IPS-18c (cell line): ENCODE measurements around the gene LRRC8E.
"Not testable (repeated sequence)": the region's sequence is repeated elsewhere in the genome, so short reads cannot be mapped to it uniquely, and the experiment has no call there.

Source experiments
- H3K4me3 ChIP-seq: 2 replicates; pipeline ENCODE4 v1.7.0; 2013; ENCODE audit warnings: low read depth, mild to moderate bottlenecking, low read length, moderate library complexity; ENCODE audit not compliant: insufficient read depth
- H3K9me3 ChIP-seq: one replicate; pipeline ENCODE4 v1.6.1; 2013; ENCODE audit warnings: mild to moderate bottlenecking, low read length, moderate library complexity; ENCODE audit not compliant: control insufficient read depth, insufficient read depth

LRRC8E gene

DNA sequence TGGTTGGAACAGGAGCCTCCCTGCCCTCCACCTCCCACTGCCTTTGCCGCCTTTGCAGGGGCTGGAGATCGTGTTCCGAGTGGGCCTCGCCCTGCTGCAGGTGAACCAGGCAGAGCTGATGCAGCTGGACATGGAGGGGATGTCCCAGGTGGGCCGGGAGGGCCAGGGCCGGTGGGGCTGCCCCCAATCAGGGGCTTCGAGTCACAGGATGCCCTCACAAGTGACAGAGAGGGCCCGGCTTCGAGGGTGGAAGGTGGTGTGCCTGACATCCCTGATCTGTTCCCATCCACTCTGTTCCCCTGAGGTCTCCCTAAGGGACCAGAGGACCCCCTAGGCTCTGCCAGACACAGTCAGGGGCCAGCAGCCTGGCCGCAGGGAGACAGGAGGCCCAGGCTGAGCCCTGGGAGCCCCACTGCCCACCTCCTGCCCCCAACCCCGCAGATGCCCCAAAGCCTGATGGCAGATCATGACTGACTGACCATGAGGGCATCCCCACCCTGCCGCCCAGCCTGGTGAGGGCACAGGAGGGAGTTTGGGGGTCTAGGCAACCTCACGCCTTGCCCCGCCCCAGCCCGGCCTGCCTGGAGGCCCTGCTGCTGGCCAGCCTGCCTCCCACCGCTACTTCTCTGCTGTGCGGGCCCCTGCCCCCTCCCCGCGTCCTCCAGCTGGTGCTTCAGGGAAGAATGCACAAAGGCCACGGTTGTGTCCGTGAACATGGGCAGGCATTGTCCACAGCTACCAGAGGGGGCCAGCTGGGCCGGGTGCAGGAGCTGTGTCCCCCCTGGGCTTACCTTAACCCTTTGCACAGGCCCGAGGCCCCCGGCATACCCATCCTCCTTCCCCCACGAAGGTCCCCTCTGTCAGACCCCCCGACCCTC lies 36.4 kb upstream of the LRRC8E start:
- Histone ChIP-seq H3K9me3 (no peaks in the 10 kb centered on the region), H3K4me3 (no peak overlapping the region)

DNA sequence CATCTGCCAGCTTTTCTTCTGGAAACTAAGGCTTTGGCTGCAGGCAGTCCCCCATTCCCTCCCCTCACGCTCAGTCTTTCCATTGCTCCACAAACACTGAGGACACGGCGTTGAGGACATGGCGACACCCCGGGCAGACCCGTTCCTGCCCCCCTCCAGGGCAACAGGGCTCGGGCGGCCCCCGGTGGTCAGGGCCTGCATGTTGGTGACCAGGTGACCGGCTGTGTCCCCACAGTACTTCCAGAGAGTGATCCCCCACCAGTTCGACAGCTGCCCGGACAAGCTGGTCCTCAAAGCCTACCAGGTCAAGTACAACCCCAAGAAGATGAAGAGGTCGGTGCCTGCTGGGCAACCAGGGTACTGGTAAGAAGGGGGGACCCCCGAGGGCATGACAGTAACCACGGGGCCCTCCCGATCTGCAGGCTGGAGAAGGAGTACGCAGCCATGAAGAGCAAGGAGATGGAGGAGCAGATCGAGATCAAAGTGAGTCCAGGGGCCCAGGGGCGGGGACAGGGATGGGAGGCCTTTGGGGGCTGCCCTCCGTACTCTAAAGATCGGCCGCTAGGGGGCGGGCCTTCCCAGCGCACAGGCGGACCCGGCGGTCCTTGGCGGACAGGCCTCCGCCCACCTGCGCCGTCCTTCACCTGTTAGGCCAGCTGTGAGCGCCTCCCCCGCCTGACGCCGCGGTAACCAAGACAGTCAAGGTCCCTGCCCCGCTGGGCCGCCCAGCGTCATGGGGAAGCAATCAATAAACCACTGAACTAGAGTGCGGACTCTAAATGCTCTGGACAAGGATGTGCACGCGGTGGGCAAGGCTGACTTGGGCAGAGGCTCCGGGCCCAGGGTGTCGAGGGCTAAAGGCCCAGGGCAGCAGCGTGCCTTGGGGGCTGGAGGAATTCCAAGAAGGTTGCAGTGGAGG lies 35.2 kb upstream of the LRRC8E start:
- no peaks in the 10 kb centered on the region for H3K9me3 ChIP-seq
- peak overlapping the region; percentile 24 for H3K4me3 ChIP-seq

DNA sequence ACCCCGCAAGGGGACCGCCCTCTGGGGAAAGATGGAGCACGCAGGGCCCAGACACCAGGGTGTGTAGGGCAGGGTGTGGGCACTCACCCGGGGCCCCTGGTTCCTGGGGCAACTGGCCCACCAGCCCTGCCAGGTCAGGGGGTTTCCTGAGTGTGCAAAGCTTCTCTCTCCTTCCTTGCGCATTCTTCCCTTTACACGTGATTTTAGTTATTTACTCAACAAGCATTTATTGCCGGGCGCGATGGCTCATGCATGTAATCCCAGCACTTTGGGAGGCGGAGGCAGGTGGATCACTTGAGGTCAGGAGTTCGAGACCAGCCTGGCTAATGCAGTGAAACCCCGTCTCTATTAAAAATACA lies 34.6 kb upstream of the LRRC8E start:
- no peaks in the 10 kb centered on the region for H3K9me3 ChIP-seq
- H3K4me3 ChIP-seq = peak overlapping the region; percentile 24; the same call in 1 of the 2 replicates

DNA sequence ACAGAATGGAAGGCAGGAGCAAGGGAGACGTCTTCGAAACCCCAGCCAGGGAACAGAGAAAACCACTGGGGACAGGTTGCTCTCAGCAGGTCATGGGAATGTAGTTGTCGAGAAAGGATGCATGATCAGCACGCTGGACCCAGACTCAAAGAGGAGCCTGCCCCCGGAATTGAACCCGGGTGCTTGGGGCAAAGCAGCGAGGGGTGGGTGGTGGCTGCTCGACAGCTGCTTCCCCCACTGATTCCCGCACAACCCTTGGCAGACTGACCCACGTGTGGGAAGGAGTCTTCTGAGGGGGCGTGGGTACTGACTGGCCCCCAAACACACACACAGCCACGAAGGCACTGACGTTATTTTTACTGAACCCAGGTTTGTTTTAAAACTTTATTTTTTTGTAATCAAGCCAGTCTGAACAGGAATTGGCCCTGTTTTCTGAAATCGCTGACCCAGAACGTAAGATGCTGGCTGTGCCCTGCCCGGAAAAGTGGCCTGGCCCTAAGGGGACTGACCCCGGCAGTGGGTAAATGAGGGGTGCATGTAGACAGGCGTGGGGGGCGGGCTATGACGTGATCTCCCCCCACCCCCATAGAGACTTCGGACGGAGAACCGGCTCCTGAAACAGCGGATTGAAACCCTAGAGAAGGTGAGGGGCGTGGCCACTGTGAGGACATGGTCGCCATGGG lies 32.7 kb upstream of the LRRC8E start:
- no peak overlapping the region for H3K4me3 ChIP-seq
- H3K9me3 ChIP-seq = no peaks in the 10 kb centered on the region

DNA sequence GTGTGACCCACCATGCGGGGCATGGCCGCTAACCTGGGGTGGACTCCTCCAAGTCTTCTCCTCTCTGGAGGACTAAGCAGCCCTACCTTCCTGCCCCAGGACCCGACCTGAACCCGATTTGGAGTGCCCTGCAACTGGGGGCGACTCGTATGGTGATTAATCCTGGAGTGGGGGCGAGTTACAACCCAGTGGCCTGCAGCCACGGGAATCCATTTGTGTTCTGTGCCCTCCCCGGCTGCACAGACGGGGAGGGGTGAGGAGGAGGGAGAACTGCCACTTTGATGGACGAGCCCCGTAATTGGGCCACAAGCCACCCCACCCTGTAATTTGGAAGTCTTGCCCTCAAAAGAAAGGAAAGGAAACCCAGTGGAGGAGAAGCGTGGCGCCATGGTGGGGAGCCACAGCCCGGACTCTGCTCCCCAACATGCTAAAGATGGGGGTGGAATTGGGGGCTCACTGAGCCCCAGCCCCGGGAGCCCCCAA lies 32.2 kb upstream of the LRRC8E start:
- Histone ChIP-seq H3K4me3 (no peak overlapping the region), H3K9me3 (no peaks in the 10 kb centered on the region)

DNA sequence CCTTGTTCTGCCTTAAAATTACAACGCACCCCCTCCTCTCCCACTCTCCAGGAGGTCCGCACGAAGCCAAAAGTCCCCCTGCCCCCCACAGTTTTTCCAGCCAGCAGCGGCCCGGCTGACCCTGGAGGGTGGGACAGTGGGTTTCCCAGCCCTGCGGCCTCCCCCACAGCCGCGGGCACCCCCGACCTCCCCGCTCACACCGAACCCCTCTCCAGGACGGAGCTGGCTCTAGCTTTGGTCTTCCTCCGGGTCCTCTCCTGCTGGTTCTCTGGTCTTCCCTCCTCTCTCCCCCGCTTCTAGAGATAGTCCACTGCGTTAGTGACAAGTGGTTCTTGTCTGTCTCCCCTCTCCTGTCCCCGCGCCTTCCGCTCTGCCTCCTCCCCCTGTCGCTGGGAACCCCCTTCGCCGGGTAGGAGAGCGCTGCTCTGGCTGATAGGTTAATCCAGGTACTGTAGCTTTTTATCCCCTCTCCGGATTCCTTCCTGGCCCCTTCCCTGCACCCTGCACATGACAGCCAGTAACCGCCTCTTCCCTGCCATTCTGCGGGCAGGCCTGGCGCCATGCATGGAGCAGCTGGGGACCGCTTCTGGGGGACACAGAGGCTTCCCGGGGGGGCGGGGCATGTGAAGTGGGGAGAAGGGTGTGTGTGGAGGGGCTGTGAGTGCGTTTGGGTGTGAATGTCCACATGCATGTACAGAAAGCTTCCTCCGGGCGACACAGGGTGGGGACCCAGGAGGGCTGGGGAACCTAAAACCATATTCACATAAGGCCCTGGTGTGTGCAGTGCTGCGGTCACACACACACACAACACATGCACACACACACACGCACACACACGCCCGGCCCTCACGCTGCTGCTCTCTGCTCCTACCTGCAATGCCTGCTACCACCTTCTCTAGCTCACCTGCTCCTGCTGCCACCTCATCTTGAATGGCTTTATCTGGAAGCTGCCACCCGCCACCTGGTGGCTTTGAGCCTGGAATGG lies 31.3 kb upstream of the LRRC8E start:
- H3K9me3 ChIP-seq = no peaks in the 10 kb centered on the region

DNA sequence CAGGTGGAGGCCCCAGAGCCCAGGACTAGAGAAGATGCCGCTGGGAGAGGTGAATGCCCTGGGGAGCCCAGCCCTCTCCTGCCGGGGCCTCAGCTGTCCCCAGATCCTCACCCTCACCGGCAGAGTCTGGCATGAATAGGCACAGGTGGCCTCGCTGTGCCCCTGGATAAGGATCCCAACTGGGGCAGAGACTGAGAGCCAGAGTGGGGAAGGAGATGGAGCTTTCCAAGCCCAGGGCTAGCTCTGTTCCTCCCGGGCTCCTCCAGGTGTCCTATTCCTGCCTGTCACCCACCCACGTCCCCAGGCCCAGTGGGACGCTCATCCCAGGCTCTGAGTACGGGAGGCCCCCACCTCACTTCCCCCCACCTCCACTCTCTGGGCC lies 30.6 kb upstream of the LRRC8E start:
- Histone ChIP-seq H3K4me3 (peak overlapping the region; percentile 41; the same call in 1 of the 2 replicates), H3K9me3 (no peaks in the 10 kb centered on the region)

More for the DNA sequence above, 31.3 kb upstream of the LRRC8E start:
- no peak overlapping the region for H3K4me3 ChIP-seq

DNA sequence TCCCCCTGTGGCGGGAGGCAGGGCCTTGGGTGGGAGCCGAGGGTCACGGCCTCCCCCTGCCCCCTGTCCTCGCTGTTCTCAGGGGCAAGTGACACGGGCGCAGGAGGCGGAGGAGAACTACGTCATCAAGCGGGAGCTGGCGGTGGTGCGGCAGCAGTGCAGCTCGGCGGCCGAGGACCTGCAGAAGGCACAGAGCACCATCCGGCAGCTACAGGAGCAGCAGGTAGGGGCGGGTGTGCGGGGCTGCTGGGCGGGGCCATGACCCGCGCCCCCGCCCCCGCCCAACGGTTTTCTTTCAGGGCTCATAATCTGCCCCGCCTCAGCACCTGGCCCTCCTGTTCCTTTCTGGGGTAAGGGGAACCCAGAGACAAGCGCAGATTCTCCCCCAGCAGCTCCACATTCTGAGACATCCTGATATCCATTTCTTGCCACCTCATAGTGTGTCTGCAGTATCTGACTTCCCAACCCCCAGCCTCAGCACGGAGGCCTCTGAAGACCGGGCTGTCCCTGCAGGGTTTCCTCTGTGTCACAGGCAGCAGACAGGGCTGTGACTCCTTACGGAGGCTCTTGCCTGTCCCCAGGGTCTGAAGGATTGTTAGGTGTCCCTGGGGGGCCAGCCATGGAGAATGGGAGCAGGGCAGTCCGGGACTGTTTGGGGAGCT lies 30.1 kb upstream of the LRRC8E start:
- Histone ChIP-seq H3K9me3 (no peaks in the 10 kb centered on the region), H3K4me3 (peak overlapping the region; percentile 41; the same call in 1 of the 2 replicates)

DNA sequence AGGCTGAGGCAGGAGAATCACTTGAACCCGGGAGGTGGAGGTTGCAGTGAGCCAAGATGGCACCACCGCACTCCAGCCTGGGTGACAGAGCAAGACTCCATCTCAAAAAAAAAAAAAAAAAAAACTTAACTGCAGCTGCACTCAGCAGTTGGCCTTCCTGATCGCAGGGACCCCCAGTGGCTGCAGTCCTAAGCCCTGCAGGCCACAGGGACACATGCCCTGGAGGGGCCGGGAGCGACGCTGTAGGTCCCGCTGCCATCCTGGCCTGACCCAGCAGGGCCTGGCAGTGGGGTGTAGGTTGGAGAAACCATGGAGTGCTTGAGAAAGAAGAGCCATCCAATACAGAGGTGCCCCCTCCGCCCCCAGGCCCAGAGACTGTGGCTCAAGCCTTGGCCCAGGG lies 29.2 kb upstream of the LRRC8E start:
- not testable (repeated sequence) for H3K9me3 ChIP-seq

DNA sequence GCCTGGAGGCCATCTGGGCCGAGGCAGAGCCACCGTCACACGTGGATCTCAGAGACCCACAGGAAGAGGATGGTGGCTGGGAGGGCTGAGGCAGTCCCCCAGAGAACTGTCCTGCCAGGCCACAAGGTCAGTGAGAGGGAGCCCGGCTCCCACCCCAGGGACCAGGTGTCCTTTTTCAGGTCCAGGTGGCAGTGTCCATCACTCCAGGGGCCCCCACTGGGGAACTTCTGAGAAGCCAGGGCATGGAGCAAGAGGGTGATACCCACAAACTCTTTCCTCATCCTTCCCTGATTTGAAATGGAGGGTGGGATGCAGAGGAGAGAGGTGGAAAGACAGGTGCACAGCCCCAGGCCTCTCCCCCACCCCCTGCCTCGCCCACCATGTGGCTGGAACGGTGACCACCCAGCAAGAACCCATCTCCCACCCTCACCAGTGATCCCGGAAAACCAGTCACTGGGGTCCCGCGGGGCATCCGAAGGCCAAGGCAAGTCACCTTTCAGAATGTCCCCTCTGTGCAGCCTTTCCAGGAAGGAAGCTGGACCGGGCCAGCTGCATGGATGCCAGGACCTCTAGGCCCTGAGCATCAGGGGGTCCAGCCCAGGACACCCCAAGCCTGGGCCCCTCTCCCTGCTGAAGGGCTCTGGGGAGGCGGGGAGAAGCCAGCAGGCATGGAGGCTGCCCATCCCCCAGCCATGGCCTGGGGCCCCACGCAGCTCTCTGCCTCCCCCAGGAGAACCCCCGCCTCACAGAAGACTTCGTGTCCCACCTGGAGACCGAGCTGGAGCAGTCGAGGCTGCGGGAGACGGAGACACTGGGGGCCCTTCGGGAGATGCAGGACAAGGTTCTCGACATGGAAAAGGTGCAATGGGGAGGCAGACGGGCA lies 28.2 kb upstream of the LRRC8E start:
- Histone ChIP-seq H3K9me3 (peaks cover 2% of the 10 kb centered on the region), H3K4me3 (no peak overlapping the region)

More for the DNA sequence above, 29.2 kb upstream of the LRRC8E start:
- H3K4me3 ChIP-seq = not testable (repeated sequence)

DNA sequence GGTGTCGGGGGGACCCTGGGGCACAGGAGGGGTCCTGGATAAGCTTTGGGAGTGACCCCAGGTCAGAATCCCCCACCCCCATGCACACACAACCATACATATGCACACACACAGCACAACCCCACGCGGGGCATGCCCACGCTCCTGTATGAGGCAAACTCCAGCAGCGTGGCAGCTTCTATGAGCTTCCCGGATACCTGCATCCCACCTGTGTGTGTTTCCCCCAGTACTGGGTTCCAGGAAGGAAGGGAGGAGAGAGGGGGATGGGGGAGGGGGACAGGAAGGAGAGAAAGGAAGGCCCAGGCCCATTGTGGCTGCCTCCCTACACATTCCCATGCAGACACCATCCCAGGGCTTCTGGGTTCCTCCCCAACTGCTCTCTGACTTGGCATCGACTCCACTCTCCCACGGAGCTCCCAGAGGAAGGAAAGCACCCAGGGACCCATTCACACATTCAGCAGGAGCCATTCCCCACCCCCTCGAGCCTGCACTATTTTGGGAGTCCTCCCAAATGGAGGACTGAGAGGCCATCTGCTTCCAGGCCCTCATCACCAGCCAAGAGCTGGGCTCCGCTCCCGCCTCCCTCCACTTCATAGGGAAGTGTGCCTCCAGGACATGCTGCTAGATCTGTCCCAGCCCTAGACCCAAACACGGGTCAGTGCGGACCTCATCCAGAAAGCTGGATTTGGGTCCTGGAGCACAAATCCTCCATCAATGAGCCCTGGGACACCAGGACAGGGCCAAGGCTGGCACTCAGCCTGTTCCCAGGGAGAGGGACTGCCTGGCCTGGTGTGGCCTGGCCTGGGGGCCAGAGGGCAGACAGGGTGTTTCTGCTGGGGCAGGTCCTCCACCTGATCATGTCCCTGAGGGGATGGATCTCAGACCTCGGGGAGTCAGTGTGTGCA lies 27.3 kb upstream of the LRRC8E start:
- peaks cover 2% of the 10 kb centered on the region for H3K9me3 ChIP-seq
- H3K4me3 ChIP-seq = no peak overlapping the region

DNA sequence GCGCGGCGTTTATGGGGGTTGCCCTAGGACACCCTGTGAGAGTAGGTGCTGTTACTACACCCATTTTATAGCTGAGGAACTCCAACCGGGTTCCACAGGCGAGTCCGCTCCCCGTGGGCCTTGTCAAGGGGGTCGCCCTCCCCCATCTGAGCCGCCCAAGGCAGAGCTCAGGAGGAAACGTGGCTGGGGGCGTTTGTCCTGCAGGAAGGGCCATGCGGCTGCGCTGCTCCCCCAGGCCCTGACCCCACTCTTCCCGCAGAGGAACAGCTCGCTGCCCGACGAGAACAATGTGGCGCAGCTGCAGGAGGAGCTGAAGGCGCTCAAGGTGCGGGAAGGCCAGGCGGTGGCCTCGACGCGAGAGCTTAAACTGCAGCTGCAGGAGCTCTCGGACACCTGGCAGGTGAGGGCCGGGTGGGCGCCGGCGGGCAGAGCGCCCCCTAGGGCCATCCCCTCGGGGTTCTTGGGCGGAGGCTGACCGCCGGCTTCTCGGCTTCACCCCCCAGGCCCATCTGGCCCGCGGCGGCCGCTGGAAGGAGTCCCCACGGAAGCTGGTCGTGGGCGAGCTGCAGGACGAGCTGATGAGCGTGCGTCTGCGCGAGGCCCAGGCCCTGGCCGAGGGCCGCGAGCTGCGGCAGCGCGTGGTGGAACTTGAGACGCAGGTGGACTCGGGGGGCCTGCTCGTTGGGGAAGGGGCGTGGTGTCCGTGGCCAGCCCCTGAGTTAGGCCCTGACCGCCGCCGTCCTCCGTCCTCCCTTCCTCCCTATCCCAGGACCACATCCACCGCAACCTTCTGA lies 26.5 kb upstream of the LRRC8E start:
- Histone ChIP-seq H3K9me3 (peaks cover 2% of the 10 kb centered on the region), H3K4me3 (peak overlapping the region; percentile 50)

DNA sequence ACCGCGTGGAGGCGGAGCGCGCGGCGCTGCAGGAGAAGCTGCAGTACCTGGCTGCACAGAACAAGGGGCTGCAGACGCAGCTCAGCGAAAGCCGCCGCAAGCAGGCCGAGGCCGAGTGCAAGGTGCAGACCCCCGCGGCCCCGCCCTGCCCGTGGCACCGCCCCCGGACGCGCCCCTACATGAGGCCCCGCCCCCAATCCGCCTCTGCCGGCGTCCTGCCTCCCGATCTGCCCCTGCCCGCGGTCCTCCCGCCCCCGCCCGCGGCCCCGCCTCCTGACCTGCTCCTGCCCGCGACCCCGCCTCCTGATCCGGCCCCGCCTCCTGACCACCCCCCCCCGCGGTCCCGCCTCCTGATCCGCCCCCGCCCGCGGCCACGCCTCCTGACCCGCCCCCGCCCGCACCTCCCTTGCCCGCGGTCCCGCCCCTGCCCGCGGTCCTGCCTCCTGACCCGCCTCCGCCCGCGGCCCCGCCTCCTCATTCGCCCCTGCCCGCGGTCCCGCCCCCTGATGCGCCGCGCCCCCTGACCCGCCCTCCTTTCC lies 25.8 kb upstream of the LRRC8E start:
- H3K4me3 ChIP-seq = peak overlapping the region; percentile 50
- peaks cover 2% of the 10 kb centered on the region for H3K9me3 ChIP-seq
